Measurements from ENCODE around the gene WFIKKN1. TPM values are rescaled to one million over a fixed set of nuclear protein-coding genes. Genes with fewer than 3 reads are reported as not detected.

The WFIKKN1 gene
- total RNA-seq, 4 donors from 2014 or later = 2.3 to 13.1 (median 4.2) TPM

DNA sequence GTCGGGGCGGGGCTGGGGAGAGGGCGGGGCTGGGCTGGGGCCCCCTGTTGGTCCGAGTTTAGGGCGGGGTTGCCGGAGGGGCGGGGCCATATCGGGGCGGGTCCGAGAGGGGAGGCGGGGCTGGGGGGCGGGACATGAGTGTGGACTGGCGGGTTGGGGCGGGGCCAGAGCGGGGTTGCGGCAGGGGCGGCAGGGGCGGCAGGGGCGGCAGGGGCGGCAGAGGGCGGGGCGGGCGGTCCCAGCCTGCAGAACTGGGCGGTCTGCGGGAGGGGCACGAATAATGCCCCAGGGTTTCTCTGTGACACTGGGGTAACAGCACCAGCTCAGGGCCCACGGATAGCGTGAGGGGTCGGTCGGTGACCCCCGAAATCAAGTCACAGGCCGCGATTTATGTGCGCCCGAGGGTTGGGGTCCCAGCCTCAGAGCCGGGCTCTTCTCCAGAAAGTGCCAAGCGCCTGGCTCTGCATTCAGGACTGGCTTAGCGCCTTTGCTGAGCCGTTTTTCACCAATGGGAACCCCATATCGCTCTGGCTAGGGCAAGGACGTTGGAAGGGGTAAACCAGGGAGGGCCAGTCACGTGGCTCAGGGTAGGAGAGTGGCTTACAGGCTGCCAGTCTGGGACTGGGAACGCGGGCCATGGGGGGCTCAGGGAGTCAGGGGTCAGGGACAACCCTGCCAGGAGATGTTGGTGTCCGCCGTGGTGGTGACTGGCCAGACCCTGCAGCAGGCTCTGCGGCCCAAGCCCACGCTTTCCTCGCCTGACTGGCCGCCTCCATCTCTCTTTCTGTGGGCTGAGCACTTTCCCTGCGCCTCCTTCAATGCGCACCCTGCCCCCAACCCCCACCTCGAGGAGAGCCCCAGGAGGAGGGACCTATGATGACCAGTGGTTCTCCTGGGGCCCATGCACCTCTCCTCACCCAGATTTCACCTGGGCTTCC is 6.6 kb downstream of the WFIKKN1 start:
- Histone ChIP-seq H3K27ac (peak overlapping the region; percentile 96 to 100 (median 98)), H3K36me3 (no peaks in the 10 kb centered on the region), H3K4me1 (peaks cover 11 to 25% (median 21%) of the 10 kb centered on the region in 4 donors), H3K9me3 (no peaks in the 10 kb centered on the region), H3K27me3 (no peaks in the 10 kb centered on the region), H3K4me3 (peak overlapping the region; percentile 73 to 94 (median 79))
- TF ChIP-seq EP300 (IDR thresholded peaks at IDR 0.05; ENCODE audit: low read depth) (no peak), POLR2A (IDR thresholded peaks at IDR 0.05) (no peak), POLR2AphosphoS5 (IDR thresholded peaks at IDR 0.05) (no peak)
- TF ChIP-seq, protein P1, sequence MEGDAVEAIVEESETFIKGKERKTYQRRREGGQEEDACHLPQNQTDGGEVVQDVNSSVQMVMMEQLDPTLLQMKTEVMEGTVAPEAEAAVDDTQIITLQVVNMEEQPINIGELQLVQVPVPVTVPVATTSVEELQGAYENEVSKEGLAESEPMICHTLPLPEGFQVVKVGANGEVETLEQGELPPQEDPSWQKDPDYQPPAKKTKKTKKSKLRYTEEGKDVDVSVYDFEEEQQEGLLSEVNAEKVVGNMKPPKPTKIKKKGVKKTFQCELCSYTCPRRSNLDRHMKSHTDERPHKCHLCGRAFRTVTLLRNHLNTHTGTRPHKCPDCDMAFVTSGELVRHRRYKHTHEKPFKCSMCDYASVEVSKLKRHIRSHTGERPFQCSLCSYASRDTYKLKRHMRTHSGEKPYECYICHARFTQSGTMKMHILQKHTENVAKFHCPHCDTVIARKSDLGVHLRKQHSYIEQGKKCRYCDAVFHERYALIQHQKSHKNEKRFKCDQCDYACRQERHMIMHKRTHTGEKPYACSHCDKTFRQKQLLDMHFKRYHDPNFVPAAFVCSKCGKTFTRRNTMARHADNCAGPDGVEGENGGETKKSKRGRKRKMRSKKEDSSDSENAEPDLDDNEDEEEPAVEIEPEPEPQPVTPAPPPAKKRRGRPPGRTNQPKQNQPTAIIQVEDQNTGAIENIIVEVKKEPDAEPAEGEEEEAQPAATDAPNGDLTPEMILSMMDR (IDR thresholded peaks at IDR 0.05) = no peak
- DNase-seq = peak; percentile 92
- intact Hi-C loops (cut with DNase I; ENCODE audit: low total_unique reads) = no loop called here
- 29% methylated on average over 22 of the region's 53 CpGs; no CpG with 5 or more reads in 1 of the 2 donors for WGBS, 2 donors (ENCODE audit: low coverage in 1 of 2)
- in situ Hi-C loops (cut with MboI; ENCODE audit: low pct_ligation_motif_present in 1 of 4, low pct_unique_long_range_greater_than_20kb in 1 of 4, low sequenced_read_pairs in 3 of 4) = no loop called here

DNA sequence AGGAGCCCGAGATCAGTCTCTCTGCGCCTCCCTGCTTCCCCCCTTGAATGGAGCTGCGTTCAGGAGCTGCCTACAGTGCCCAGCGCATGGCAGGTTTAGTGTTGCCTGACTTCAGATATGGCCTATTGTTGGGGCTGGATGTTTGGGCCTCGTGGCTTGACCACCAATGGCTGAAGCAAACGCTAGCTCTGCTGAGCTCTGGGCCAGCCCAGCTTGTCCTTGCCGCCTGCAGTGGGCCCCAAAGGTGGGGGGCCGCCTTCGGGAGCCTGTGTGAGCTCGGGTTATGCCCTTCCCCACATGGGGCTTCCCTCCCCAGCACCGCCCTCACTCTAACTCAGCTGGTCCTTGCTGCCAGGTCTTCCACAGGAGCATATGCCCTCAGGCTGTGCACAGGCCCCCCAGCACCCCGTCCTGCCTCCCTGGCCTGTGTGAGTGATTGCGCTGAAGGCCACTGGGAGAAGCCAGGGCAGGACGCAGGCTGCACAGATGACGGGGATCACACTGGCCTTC is 7.3 kb downstream of the WFIKKN1 start:
- in situ Hi-C loops (cut with MboI; ENCODE audit: low pct_ligation_motif_present in 1 of 4, low pct_unique_long_range_greater_than_20kb in 1 of 4, low sequenced_read_pairs in 3 of 4) (no loop called here), intact Hi-C loops (cut with DNase I; ENCODE audit: low total_unique reads) (no loop called here)
- no peaks in the 10 kb centered on the region for H3K36me3 ChIP-seq
- TF ChIP-seq, protein P1 (IDR thresholded peaks at IDR 0.05) = no peak
- TF ChIP-seq EP300 (IDR thresholded peaks at IDR 0.05; ENCODE audit: low read depth) (no peak), POLR2A (IDR thresholded peaks at IDR 0.05) (no peak), POLR2AphosphoS5 (IDR thresholded peaks at IDR 0.05) (no peak)
- DNase-seq = no peak
- H3K4me1 ChIP-seq = peaks cover 17 to 33% (median 28%) of the 10 kb centered on the region in 4 donors
- no peaks in the 10 kb centered on the region for H3K27me3 ChIP-seq
- H3K9me3 ChIP-seq = no peaks in the 10 kb centered on the region
- 85% methylated on average over 10 of the region's 15 CpGs; no CpG with 5 or more reads in 1 of the 2 donors for WGBS, 2 donors (ENCODE audit: low coverage in 1 of 2)
- no peak overlapping the region for H3K4me3 ChIP-seq
- peak overlapping the region in 3 of 4 donors; percentile 96 to 100 (median 98) for H3K27ac ChIP-seq

DNA sequence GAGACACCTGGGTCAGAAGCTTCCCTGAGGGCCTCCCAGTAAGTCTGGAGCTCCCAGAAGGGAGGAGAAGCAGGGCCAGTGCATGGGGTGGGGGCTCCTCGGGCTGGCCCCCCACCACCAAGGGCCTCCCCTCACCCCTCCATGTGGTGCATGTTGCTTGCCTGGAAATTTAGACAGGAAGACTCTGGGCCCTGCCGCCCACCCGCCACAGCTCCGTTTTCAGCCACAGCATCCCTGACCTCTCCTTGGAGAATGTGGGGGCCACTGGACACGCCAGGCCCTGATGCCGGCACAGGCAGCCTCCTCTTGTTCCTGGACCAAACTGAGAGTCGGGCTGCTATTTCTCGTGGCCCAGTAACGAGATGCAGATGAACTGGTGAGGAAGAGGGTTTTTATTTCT is 8.1 kb downstream of the WFIKKN1 start:
- DNase-seq = no peak
- in situ Hi-C loops (cut with MboI; ENCODE audit: low pct_ligation_motif_present in 1 of 4, low pct_unique_long_range_greater_than_20kb in 1 of 4, low sequenced_read_pairs in 3 of 4) = no loop called here
- H3K27ac ChIP-seq = no peak overlapping the region
- TF ChIP-seq EP300 (IDR thresholded peaks at IDR 0.05; ENCODE audit: low read depth) (no peak), POLR2A (IDR thresholded peaks at IDR 0.05) (no peak), POLR2AphosphoS5 (IDR thresholded peaks at IDR 0.05) (no peak)
- TF ChIP-seq, protein P1 (IDR thresholded peaks at IDR 0.05) = no peak
- H3K36me3 ChIP-seq = no peaks in the 10 kb centered on the region
- no peaks in the 10 kb centered on the region for H3K9me3 ChIP-seq
- 82 to 93% methylated on average over 5 to 8 of the region's 9 CpGs for WGBS, 2 donors (ENCODE audit: low coverage in 1 of 2)
- peaks cover 22 to 40% (median 35%) of the 10 kb centered on the region in 4 donors for H3K4me1 ChIP-seq
- H3K27me3 ChIP-seq = no peaks in the 10 kb centered on the region
- intact Hi-C loops (cut with DNase I; ENCODE audit: low total_unique reads) = no loop called here
- H3K4me3 ChIP-seq = no peak overlapping the region

DNA sequence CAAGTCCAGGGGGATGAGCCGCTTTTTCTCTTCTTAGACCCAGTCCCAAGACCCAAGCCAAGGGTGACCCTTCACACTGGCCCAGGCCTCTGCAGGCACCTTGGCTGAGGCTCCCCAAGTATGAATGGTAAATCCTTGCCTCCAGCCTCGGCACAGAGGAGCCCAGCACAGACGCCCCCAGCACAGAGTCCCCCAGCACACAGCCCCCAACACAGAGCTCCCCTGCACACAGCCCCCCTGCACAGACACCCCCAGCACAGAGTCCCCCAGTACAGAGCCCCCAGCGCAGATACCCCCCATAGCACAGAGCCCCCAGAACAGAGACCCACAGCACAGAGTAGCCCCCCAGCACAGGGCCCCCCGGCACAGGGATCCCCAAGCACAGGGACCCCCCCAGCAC is 9.8 kb downstream of the WFIKKN1 start:
- peaks cover 19 to 45% (median 43%) of the 10 kb centered on the region in 4 donors for H3K4me1 ChIP-seq
- H3K9me3 ChIP-seq = no peaks in the 10 kb centered on the region
- no peak for DNase-seq
- H3K27ac ChIP-seq = peak overlapping the region in 3 of 4 donors; percentile 93 to 95 (median 95)
- WGBS, 2 donors (ENCODE audit: low coverage in 1 of 2) = 80% methylated on average over 4 of the region's 5 CpGs; no CpG with 5 or more reads in 1 of the 2 donors
- H3K27me3 ChIP-seq = no peaks in the 10 kb centered on the region
- in situ Hi-C loops (cut with MboI; ENCODE audit: low pct_ligation_motif_present in 1 of 4, low pct_unique_long_range_greater_than_20kb in 1 of 4, low sequenced_read_pairs in 3 of 4) (no loop called here), intact Hi-C loops (cut with DNase I; ENCODE audit: low total_unique reads) (no loop called here)
- H3K4me3 ChIP-seq = peak overlapping the region in 1 of 4 donors; percentile 85
- no peak for TF ChIP-seq EP300 (IDR thresholded peaks at IDR 0.05; ENCODE audit: low read depth)
- TF ChIP-seq POLR2AphosphoS5 (IDR thresholded peaks at IDR 0.05) = no peak
- TF ChIP-seq POLR2A (IDR thresholded peaks at IDR 0.05) = no peak
- TF ChIP-seq, protein P1 (IDR thresholded peaks at IDR 0.05) = no peak
- H3K36me3 ChIP-seq = no peaks in the 10 kb centered on the region
